ENCODE results near the gene CDYL2. TPM values are rescaled to one million over a fixed set of nuclear protein-coding genes. Genes with fewer than 3 reads are reported as not detected.

Gene CDYL2
- total RNA-seq, 1 experiment from 2014 or later: 8.2 TPM

DNA sequence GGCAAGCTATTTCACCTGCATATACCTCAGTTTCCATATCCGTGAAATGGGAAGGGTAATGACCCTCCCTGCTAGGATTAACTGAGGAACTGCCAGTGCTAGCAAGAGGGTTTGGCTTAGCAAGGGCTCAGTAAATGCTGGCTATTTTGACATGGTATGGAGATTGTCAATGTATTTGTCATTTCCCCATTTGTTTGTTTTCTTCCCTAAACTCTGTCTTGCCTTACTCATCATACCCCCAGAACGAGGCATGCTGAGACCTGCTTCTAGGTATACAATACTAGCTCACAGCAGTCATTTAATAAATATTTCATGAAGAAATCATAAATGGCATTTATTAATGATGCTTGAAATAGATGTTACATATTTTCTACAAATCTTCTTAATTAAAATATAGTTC is 139.6 kb downstream of the CDYL2 start:
- CTCF ChIA-PET: no interaction called here
- no peak for DNase-seq (ENCODE audit: low spot score)
- no peak for TF ChIP-seq TEAD4 (CRISPR knock-in tag; IDR thresholded peaks at IDR 0.05)
- TF ChIP-seq JAZF1 (CRISPR knock-in tag; IDR thresholded peaks at IDR 0.05): no peak
- TF ChIP-seq RORB (CRISPR knock-in tag; IDR thresholded peaks at IDR 0.05): no peak
- TF ChIP-seq, protein P1, sequence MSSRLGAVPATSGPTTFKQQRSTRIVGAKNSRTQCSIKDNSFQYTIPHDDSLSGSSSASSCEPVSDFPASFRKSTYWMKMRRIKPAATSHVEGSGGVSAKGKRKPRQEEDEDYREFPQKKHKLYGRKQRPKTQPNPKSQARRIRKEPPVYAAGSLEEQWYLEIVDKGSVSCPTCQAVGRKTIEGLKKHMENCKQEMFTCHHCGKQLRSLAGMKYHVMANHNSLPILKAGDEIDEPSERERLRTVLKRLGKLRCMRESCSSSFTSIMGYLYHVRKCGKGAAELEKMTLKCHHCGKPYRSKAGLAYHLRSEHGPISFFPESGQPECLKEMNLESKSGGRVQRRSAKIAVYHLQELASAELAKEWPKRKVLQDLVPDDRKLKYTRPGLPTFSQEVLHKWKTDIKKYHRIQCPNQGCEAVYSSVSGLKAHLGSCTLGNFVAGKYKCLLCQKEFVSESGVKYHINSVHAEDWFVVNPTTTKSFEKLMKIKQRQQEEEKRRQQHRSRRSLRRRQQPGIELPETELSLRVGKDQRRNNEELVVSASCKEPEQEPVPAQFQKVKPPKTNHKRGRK (CRISPR knock-in tag; IDR thresholded peaks at IDR 0.05; ENCODE audit: borderline replicate concordance): no peak
- TF ChIP-seq ZNF317 (CRISPR knock-in tag; IDR thresholded peaks at IDR 0.05; ENCODE audit: borderline replicate concordance, low read depth): no peak
- no peak for TF ChIP-seq SP1 (CRISPR knock-in tag; conservative IDR thresholded peaks at IDR 0.05)
- no peak for TF ChIP-seq NR3C1 (CRISPR knock-in tag; conservative IDR thresholded peaks at IDR 0.05; ENCODE audit: low read depth)
- TF ChIP-seq SMAD3 (CRISPR knock-in tag; IDR thresholded peaks at IDR 0.05; ENCODE audit: borderline replicate concordance): no peak
- TF ChIP-seq, protein P2, sequence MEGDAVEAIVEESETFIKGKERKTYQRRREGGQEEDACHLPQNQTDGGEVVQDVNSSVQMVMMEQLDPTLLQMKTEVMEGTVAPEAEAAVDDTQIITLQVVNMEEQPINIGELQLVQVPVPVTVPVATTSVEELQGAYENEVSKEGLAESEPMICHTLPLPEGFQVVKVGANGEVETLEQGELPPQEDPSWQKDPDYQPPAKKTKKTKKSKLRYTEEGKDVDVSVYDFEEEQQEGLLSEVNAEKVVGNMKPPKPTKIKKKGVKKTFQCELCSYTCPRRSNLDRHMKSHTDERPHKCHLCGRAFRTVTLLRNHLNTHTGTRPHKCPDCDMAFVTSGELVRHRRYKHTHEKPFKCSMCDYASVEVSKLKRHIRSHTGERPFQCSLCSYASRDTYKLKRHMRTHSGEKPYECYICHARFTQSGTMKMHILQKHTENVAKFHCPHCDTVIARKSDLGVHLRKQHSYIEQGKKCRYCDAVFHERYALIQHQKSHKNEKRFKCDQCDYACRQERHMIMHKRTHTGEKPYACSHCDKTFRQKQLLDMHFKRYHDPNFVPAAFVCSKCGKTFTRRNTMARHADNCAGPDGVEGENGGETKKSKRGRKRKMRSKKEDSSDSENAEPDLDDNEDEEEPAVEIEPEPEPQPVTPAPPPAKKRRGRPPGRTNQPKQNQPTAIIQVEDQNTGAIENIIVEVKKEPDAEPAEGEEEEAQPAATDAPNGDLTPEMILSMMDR (IDR thresholded peaks at IDR 0.05): no peak
- TF ChIP-seq GRHL2 (CRISPR knock-in tag; IDR thresholded peaks at IDR 0.05; ENCODE audit: insufficient replicate concordance, severe bottlenecking): no peak
- TF ChIP-seq NFATC4 (CRISPR knock-in tag; IDR thresholded peaks at IDR 0.05): no peak
- no peak for TF ChIP-seq ZNF263 (CRISPR knock-in tag; IDR thresholded peaks at IDR 0.05; ENCODE audit: low read depth)
- TF ChIP-seq, protein P3, sequence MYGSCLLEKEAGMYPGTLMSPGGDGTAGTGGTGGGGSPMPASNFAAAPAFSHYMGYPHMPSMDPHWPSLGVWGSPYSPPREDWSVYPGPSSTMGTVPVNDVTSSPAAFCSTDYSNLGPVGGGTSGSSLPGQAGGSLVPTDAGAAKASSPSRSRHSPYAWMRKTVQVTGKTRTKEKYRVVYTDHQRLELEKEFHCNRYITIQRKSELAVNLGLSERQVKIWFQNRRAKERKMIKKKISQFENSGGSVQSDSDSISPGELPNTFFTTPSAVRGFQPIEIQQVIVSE (CRISPR knock-in tag; IDR thresholded peaks at IDR 0.05; ENCODE audit: borderline replicate concordance): no peak
- no peak for TF ChIP-seq IRF2 (CRISPR knock-in tag; IDR thresholded peaks at IDR 0.05; ENCODE audit: borderline replicate concordance, low read depth)
- TF ChIP-seq, protein P4, sequence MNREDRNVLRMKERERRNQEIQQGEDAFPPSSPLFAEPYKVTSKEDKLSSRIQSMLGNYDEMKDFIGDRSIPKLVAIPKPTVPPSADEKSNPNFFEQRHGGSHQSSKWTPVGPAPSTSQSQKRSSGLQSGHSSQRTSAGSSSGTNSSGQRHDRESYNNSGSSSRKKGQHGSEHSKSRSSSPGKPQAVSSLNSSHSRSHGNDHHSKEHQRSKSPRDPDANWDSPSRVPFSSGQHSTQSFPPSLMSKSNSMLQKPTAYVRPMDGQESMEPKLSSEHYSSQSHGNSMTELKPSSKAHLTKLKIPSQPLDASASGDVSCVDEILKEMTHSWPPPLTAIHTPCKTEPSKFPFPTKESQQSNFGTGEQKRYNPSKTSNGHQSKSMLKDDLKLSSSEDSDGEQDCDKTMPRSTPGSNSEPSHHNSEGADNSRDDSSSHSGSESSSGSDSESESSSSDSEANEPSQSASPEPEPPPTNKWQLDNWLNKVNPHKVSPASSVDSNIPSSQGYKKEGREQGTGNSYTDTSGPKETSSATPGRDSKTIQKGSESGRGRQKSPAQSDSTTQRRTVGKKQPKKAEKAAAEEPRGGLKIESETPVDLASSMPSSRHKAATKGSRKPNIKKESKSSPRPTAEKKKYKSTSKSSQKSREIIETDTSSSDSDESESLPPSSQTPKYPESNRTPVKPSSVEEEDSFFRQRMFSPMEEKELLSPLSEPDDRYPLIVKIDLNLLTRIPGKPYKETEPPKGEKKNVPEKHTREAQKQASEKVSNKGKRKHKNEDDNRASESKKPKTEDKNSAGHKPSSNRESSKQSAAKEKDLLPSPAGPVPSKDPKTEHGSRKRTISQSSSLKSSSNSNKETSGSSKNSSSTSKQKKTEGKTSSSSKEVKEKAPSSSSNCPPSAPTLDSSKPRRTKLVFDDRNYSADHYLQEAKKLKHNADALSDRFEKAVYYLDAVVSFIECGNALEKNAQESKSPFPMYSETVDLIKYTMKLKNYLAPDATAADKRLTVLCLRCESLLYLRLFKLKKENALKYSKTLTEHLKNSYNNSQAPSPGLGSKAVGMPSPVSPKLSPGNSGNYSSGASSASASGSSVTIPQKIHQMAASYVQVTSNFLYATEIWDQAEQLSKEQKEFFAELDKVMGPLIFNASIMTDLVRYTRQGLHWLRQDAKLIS (CRISPR knock-in tag; IDR thresholded peaks at IDR 0.05; ENCODE audit: borderline replicate concordance): no peak
- TF ChIP-seq, protein P5, sequence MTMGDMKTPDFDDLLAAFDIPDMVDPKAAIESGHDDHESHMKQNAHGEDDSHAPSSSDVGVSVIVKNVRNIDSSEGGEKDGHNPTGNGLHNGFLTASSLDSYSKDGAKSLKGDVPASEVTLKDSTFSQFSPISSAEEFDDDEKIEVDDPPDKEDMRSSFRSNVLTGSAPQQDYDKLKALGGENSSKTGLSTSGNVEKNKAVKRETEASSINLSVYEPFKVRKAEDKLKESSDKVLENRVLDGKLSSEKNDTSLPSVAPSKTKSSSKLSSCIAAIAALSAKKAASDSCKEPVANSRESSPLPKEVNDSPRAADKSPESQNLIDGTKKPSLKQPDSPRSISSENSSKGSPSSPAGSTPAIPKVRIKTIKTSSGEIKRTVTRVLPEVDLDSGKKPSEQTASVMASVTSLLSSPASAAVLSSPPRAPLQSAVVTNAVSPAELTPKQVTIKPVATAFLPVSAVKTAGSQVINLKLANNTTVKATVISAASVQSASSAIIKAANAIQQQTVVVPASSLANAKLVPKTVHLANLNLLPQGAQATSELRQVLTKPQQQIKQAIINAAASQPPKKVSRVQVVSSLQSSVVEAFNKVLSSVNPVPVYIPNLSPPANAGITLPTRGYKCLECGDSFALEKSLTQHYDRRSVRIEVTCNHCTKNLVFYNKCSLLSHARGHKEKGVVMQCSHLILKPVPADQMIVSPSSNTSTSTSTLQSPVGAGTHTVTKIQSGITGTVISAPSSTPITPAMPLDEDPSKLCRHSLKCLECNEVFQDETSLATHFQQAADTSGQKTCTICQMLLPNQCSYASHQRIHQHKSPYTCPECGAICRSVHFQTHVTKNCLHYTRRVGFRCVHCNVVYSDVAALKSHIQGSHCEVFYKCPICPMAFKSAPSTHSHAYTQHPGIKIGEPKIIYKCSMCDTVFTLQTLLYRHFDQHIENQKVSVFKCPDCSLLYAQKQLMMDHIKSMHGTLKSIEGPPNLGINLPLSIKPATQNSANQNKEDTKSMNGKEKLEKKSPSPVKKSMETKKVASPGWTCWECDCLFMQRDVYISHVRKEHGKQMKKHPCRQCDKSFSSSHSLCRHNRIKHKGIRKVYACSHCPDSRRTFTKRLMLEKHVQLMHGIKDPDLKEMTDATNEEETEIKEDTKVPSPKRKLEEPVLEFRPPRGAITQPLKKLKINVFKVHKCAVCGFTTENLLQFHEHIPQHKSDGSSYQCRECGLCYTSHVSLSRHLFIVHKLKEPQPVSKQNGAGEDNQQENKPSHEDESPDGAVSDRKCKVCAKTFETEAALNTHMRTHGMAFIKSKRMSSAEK (CRISPR knock-in tag; IDR thresholded peaks at IDR 0.05; ENCODE audit: borderline replicate concordance): no peak
- TF ChIP-seq, protein P6, sequence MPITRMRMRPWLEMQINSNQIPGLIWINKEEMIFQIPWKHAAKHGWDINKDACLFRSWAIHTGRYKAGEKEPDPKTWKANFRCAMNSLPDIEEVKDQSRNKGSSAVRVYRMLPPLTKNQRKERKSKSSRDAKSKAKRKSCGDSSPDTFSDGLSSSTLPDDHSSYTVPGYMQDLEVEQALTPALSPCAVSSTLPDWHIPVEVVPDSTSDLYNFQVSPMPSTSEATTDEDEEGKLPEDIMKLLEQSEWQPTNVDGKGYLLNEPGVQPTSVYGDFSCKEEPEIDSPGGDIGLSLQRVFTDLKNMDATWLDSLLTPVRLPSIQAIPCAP (CRISPR knock-in tag; IDR thresholded peaks at IDR 0.05): no peak
- TF ChIP-seq RELA (CRISPR knock-in tag; IDR thresholded peaks at IDR 0.05; ENCODE audit: borderline replicate concordance): no peak
- TF ChIP-seq, protein P7, sequence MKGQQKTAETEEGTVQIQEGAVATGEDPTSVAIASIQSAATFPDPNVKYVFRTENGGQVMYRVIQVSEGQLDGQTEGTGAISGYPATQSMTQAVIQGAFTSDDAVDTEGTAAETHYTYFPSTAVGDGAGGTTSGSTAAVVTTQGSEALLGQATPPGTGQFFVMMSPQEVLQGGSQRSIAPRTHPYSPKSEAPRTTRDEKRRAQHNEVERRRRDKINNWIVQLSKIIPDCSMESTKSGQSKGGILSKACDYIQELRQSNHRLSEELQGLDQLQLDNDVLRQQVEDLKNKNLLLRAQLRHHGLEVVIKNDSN (CRISPR knock-in tag; IDR thresholded peaks at IDR 0.05): no peak
- TF ChIP-seq, protein P8, sequence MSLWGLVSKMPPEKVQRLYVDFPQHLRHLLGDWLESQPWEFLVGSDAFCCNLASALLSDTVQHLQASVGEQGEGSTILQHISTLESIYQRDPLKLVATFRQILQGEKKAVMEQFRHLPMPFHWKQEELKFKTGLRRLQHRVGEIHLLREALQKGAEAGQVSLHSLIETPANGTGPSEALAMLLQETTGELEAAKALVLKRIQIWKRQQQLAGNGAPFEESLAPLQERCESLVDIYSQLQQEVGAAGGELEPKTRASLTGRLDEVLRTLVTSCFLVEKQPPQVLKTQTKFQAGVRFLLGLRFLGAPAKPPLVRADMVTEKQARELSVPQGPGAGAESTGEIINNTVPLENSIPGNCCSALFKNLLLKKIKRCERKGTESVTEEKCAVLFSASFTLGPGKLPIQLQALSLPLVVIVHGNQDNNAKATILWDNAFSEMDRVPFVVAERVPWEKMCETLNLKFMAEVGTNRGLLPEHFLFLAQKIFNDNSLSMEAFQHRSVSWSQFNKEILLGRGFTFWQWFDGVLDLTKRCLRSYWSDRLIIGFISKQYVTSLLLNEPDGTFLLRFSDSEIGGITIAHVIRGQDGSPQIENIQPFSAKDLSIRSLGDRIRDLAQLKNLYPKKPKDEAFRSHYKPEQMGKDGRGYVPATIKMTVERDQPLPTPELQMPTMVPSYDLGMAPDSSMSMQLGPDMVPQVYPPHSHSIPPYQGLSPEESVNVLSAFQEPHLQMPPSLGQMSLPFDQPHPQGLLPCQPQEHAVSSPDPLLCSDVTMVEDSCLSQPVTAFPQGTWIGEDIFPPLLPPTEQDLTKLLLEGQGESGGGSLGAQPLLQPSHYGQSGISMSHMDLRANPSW (CRISPR knock-in tag; conservative IDR thresholded peaks at IDR 0.05; ENCODE audit: low read depth): no peak
- peaks cover 6% of the 10 kb centered on the region; the same call in 1 of the 2 replicates for H3K27me3 Mint-ChIP-seq (ENCODE audit: low read depth)
- H3K36me3 Mint-ChIP-seq: peaks cover 6% of the 10 kb centered on the region; the same call in 1 of the 2 replicates
- no peak overlapping the region for H3K27ac Mint-ChIP-seq
- no peak for ATAC-seq
- POLR2A ChIA-PET: no interaction called here
- H3K4me3 Mint-ChIP-seq: no peak overlapping the region
- H3K9me3 Mint-ChIP-seq: peaks cover 19% of the 10 kb centered on the region
- peaks cover 13% of the 10 kb centered on the region for H3K4me1 Mint-ChIP-seq
